ENCODE data around the gene GBP2. TPM values are rescaled to one million over a fixed set of nuclear protein-coding genes. Genes with fewer than 3 reads are reported as not detected.

Gene GBP2
- total RNA-seq, 4 donors from 2014 or later = 63.0 to 83.6 (median 81.8) TPM

GRCh38 chr1:89169166-89169565 is 43.3 kb upstream of the GBP2 start:
- DNase-seq (ENCODE audit: low spot score in 2 of 2) = no peak
- TF ChIP-seq POLR2A (IDR thresholded peaks at IDR 0.05) = no peak
- 52 to 54% methylated on average over 2 of the region's 2 CpGs for WGBS, 2 donors
- H3K4me3 ChIP-seq (ENCODE audit: low read depth, poor library complexity, severe bottlenecking) = no peak overlapping the region
- intact Hi-C loops (cut with DNase I; ENCODE audit: low total_unique reads) = no loop called here

DNA sequence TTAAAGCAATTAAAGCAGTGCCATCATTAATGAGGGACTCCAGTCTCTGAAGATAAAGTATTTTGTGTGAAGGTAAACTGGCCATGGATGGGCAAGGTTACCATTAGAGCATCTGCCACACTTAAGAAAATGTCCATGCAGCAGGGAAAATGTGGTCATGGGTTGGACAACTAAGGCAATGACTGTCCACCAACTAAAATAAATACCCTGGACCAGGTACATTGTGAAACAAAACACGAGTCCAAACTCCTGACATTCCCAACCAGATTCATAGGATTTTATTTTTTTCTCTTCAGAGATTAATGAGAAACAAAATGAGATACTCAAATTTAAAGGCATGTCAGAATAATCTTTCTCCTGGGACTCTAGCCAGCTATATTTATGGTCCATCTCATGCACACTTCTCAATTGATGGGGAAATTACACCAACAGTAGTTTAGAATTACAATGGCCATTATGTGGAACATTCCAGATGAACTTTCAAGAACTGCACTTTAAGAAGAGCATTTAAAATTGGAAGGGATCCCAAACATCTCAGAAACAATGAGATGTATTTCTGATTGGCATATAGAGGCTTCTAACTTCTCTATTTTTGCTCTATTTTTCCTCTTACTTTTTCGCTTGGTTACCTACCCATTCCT is 41.8 kb upstream of the GBP2 start:
- intact Hi-C loops (cut with DNase I; ENCODE audit: low total_unique reads) = no loop called here
- TF ChIP-seq POLR2A (IDR thresholded peaks at IDR 0.05) = no peak
- no peak for TF ChIP-seq CTCF (IDR thresholded peaks at IDR 0.05)
- WGBS, 2 donors = 78 to 86% methylated on average over 2 of the region's 2 CpGs
- DNase-seq (ENCODE audit: low spot score in 2 of 2) = no peak
- no peak overlapping the region for H3K4me3 ChIP-seq (ENCODE audit: low read depth, poor library complexity, severe bottlenecking)

DNA sequence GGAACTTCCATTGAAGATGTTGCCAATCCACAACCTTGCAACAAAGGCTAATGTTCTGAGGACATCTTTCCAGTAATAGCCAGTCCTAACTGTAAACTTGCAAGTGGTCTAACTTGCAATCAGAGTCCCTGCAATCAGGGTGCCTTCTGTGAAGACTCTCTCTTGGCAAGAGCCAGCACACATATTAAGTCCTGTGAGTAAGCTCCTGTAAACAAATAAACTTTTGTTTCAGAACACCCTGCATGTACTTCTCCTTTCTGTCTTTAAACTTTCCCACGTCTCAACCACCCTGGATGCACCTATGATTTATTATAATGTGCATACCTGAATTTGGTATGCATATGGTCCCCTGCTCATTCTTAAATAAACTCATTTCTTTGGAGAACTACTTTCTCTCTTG is 40.8 kb upstream of the GBP2 start:
- H3K4me3 ChIP-seq (ENCODE audit: low read depth, poor library complexity, severe bottlenecking) = no peak overlapping the region
- TF ChIP-seq CTCF (IDR thresholded peaks at IDR 0.05) = no peak
- TF ChIP-seq POLR2A (IDR thresholded peaks at IDR 0.05) = no peak
- 22 to 46% methylated on average over 1 of the region's 1 CpG for WGBS, 2 donors
- no peak for DNase-seq (ENCODE audit: low spot score in 2 of 2)
- intact Hi-C loops (cut with DNase I; ENCODE audit: low total_unique reads) = no loop called here

DNA sequence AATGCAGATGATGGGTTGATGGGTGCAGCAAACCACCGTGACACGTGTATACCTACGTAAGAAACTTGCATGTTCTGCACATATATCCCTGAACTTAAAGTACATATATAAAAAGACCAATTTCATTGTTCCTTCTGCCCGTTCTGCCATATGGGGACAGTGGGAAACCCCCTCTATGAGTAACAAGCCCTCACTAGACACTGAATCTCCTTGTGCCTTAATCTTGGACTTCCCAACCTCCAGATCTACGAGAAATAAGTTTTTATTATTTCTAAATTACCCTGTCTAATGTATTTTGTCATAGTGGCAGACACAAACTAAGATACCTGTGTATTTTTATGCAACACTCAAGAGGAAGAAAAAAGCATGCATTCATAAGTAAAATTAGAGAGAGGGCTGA is 39.9 kb upstream of the GBP2 start:
- intact Hi-C loops (cut with DNase I; ENCODE audit: low total_unique reads) = no loop called here
- DNase-seq (ENCODE audit: low spot score in 2 of 2) = no peak
- TF ChIP-seq CTCF (IDR thresholded peaks at IDR 0.05) (no peak), POLR2A (IDR thresholded peaks at IDR 0.05) (no peak)
- 93 to 95% methylated on average over 5 of the region's 5 CpGs for WGBS, 2 donors
- no peak overlapping the region for H3K4me3 ChIP-seq (ENCODE audit: low read depth, poor library complexity, severe bottlenecking)

- no peak overlapping the region for H3K4me3 ChIP-seq (ENCODE audit: low read depth, poor library complexity, severe bottlenecking)
- no peak for TF ChIP-seq POLR2A (IDR thresholded peaks at IDR 0.05)
- TF ChIP-seq CTCF (IDR thresholded peaks at IDR 0.05) = no peak
- intact Hi-C loops (cut with DNase I; ENCODE audit: low total_unique reads) = no loop called here
- WGBS, 2 donors = 45 to 60% methylated on average over 1 of the region's 1 CpG
- DNase-seq (ENCODE audit: low spot score in 2 of 2) = no peak
These were observed 25.1 kb upstream of the GBP2 start for GRCh38 chr1:89151047-89151446.

DNA sequence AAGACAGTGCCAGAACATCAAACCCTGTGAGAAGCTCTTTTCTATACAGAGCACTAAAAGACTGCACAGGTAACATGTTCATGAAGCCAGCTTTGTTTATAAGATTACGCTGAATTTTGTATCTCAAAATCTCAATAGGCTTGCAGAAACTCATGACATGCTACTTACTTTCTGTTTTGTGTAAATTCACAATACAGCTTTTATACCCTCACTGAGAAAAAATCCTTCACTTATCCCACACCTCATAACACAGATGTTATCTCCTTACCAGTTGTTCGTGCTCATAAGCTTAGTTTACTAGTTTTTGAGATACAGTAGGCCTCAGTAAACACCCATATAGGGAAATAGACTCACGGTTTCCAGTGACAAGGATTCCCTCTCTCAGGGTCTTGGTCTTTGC is 24.1 kb upstream of the GBP2 start:
- no peak for DNase-seq (ENCODE audit: low spot score in 2 of 2)
- TF ChIP-seq CTCF (IDR thresholded peaks at IDR 0.05) = no peak
- no peak for TF ChIP-seq POLR2A (IDR thresholded peaks at IDR 0.05)
- 79 to 83% methylated on average over 3 of the region's 3 CpGs for WGBS, 2 donors
- H3K4me3 ChIP-seq (ENCODE audit: low read depth, poor library complexity, severe bottlenecking) = no peak overlapping the region
- intact Hi-C loops (cut with DNase I; ENCODE audit: low total_unique reads) = no loop called here
